Loucy (cell line): ENCODE data around the gene ZFP1.

Experiments
- CTCF ChIP-seq: fragments of 200-600 bp; sonication (generic); conservative IDR thresholded peaks from 2 replicates; pipeline ENCODE4 v1.5.1; 2014; ENCODE audit warnings: mild to moderate bottlenecking, antibody characterized with exemption, low read length
- EZH2phosphoT487 ChIP-seq: fragments of 200-600 bp; IDR thresholded peaks from 2 replicates; pipeline ENCODE4 v1.6.1; 2018; ENCODE audit warnings: antibody characterized with exemption, mild to moderate bottlenecking, moderate library complexity, borderline replicate concordance

- TF ChIP-seq CTCF (no peak), EZH2phosphoT487 (no peak)
Measured at GRCh38 chr16:75106351-75107274, 41.7 kb upstream of the ZFP1 start.
